ENCODE measurements around the gene SLC25A42.

The SLC25A42 gene

DNA sequence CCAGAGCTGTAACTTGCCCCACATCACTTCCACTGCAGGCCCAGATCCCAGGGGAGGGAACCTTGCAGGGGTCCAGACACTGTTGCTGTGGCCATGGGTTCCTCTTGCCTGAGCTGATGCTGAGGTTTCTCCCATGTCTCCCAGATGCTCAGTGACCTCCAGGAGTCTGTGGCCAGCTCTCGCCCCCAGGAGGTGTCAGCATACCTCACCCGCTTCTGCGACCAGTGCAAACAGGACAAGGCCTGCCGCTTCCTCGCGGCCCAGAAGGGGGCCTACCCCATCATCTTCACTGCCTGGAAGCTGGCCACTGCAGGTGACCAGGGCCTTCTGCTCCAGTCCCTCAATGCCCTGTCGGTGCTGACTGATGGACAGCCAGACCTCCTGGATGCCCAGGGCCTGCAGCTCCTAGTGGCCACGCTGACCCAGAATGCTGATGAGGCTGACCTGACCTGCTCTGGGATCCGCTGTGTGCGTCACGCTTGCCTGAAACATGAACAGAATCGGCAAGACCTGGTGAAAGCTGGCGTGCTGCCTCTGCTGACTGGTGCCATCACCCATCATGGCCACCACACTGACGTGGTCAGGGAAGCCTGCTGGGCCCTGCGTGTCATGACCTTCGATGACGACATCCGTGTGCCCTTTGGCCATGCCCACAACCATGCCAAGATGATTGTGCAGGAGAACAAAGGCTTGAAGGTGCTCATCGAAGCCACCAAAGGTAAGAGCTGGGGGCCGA is 12.1 kb upstream of the SLC25A42 start:
- no peak for DNase-seq

DNA sequence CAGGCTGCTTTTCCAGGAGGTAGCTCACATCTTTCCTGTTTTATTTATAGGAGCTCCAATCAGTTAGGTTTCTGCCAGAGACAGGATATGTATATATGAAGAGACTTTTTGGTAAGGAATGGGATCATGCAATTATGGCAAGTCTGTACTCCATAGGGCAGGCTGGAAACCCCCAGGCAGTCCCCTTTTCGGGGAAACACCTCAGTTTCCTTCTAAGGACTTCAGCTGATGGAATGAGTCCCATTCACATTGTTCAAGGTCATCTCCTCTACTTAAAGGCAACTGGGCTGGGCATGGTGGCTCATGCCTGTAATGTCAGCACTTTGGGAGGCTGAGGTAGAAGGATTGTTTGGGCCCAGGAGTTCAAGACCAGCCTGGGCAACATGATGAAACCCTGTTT is 10.9 kb upstream of the SLC25A42 start:
- DNase-seq = no peak

DNA sequence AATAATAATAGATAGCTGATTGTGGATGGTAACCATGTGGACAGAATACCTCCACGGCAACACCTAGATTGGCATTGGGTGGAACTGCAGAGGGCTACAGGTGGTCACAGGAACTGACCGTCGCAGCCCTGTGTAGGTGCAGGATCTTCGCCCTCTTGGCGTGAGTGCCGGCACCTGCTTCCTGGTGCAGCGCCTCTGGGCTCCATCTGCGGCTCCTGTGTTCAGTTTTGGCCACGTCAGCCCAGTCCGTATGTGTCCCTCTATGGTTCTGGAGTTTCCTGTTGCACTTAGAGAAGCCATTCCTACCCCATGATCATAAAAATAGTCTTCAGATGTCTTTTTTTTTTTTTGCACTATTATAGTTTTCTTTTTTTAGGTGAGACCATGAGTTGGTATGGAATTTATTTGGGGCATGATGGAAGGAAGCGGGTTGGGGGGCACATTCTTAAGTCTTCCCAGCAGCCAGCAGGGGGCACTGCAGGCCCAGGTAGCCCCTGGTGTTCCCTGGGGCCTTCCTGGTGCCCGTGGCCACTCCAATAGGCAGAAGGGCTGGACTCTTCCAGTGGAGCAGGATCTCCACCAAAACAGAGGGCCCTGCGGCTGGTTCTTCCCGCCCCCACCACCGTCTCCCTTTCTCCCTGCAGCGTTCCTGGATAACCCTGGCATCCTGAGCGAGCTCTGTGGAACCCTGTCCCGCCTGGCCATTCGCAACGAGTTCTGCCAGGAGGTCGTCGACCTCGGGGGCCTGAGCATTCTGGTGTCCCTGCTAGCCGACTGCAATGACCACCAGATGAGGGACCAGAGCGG is 10.1 kb upstream of the SLC25A42 start:
- DNase-seq = no peak

DNA sequence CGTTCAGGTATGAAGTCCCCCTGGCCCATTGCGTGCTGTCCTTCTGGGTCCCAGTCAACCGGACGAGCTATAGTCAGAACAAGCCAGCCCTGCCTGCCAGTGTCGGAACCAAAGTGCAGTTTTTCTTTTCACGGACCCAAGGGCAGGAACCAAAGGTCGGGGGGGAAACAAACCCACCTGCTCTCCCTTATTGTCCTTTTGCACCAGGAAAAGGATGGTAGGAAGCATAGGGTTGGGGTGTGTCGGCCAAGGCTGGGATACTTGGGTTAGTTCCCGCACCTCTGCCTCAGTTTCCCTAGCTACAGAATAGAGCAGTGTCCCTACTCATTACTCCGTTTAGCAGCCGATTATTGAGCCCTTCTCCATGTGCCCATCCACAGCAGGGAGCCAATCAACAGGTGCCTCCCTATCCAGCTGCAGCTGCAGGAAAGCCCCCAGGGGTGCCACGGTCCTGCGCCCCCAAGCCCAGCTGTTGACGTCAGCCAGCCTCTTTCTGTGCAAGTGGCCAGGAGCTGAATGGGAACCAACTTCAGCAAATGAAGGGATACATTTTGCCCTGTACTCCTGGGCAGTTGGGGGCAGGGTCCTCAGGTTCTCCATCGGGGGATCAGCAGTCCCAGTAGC is 9.4 kb upstream of the SLC25A42 start:
- no peak for DNase-seq

DNA sequence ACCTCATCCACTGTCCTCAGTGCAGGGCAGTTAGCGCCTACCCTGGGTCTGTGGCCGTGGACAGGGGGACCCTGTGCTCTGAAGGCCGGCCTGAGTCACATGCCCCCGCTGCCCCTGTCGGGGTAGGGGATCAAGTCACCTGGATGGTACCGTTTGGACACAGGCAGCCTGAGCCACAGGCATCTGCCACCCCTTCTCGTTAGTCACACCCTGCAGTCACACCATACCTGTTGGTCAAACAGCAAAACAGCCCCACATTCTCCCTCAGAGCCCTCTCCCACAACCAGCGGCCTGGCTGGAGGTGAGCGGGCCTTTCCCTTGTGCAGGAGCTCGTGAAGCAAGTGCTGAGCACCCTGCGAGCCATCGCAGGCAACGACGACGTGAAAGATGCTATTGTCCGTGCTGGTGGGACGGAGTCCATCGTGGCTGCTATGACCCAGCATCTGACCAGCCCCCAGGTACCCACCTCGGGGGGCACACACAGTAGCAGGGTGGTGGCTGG is 8.8 kb upstream of the SLC25A42 start:
- DNase-seq = no peak

DNA sequence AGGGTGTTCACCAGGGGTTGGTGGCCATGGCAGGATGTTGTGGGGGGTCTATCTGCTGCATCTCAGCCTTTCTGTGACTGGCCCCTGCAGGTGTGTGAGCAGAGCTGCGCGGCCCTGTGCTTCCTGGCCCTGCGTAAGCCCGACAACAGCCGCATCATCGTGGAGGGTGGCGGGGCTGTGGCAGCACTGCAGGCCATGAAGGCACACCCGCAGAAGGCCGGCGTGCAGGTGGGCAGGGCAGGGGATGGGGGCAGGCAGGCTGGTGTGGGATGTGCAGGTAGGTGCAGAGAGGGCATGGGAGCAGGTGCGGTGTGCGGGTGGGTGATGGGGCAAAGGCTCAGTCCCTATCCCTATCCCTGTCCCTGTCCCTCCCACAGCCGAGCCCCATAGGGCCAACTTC is 8.1 kb upstream of the SLC25A42 start:
- DNase-seq = no peak

DNA sequence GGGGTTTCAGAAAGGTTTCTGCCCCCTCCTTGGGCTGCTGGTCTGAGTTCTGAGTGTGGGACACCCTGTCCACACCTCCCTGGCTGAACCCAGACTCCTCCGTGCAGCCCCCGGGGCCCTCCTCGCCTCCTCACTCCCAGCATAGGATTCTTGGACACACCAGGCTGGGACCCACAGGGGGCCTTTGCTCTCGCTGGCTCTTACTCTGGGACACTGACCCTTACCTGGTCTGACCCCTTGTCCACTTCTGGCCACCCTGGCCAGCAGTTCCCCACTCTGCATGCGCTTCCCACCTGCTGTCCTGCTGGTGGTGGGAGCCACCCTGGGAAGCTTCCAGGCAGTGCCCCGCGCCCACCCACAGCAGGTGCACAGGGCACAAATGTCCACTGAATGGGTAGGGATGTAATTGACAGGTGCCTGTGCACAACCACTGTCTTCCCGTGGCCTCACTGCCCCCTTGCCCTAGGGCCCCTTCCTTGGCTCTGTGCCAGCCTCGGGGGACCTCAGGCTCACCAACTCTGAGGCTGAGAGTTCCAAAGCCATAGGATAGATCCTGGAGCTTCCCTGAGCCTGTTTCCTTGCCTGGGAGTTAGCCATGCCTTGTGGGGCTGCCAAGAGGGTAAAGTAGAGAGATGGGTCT is 7.0 kb upstream of the SLC25A42 start:
- no peak for DNase-seq

DNA sequence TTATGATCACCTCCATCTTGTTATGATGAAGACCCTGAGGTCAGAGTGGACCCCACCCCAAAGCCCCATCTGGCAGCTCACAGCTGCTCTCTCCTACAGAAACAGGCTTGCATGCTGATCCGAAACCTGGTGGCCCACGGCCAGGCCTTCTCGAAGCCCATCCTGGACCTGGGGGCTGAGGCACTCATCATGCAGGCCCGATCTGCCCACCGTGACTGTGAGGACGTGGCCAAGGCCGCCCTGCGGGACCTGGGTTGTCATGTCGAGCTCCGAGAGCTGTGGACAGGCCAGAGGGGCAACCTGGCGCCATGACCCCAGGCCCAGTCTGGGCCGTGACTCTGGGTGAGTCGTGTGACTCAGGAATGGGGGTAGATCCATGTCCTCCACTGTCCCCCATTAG is 6.5 kb upstream of the SLC25A42 start:
- no peak for DNase-seq

DNA sequence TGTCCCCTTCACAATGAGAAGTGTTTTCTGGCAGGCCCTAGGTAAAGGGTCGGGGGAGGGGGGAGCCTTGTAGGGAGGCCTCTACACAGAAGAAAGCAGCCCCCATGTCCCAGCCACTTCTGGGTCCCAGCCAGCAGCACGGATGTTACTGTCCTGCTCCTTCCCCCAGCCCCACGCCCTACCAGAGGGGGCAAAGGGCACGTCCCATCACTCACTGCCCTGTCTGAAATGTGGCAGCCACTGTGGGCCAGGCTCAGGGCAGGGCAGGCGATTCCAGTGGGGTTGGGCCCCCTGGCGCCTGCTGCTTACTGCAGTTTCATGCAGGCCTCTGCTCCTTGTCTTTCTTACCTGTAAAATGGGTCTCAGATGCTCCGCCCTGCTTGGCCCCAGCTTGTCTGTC is 6.1 kb upstream of the SLC25A42 start:
- no peak for DNase-seq

DNA sequence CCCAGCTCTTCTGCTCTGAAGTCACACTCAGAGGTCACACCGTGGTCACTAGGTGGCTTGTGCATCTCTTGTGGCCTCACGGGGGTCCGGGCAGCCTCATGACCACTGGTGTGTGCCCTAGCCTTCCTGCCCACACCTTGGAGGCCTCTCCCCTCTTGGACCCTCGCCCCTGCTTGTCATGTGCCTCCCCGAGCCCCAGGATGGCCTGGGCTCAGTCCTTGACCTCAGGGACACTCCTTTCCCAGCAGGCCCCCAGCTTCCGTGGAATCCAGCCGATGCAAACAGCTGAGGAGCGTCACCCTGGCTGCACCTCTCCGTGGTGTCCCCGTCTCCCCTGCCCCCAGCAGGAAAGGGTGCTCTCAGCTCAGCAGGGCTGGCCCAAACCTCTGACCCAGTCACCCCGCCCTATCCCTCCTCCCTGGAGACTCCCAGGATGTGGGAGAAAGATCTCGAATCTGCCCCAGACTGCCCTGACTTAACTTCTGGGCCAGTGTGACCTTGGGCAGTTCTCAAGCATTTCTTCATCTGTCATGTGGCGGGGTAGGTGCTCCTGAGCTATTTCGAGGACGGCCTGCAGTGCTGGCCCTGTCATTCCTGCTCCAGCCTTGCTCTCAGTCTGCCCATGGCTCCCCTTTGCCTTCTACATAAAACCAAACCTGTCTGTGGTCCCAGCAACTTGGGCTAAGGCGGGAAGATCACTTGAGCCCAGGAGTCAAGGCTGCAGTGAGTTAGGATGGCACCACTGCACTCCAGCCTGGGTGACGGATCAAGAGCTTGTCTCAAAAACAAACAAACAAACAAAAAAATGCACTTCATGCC is 4.6 kb upstream of the SLC25A42 start:
- no peak for DNase-seq

DNA sequence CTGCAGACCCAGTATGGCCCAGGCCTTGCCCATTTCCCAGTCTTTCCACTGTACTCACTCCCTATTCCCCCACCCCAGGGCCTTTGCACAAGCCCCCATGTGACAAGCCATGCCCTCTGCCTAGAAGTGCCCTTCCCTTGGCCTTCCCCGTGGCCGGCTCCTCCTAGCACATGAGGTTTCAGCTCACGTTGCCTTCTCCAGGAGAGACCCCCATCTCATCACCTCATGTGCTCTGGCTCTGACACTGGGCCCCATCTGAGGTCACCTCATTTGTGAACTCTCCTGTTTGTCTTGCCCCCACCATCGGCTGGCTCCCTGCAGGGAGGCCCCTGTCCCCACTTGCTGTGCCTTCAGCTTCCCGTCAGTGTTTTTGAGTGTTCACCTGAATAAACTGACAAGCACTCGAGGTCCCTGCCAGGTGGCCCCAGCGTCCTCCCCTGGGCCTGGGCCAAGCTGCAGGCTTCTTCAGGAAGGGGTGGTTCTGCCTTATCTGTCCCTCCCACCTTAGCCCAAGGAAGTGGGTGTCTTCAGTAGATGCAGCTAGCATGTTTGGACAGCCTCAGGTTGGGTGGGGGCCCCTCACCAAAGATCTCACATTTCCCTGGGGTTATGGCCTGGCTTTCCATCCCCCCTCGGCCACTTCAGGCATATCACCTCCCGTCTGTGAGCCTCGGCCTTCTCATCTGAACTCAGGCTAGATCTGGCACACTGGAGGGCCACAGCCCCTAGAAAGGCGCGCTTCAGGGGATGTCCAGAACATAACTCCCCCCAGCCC is 3.8 kb upstream of the SLC25A42 start:
- no peak for DNase-seq

DNA sequence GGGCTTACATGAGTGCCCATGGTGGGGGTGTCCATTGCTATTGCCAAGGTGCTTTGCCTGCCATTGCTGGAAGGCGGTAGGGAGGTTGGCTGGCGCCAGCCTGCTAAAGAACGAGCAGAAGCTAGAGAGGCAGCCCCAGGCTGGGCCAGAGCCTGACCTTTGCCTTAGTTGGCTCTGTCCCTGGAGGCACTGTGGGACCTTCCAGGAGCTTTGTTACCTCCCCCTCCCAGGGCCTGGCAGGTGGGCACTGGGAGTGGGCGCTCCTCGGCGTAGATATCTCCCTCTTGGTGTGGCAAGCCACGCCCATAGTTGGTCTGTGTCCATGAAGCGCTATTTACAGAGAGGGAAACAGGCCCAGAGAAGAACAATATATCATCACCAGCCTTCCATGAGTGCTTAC is 2.3 kb upstream of the SLC25A42 start:
- DNase-seq = no peak

DNA sequence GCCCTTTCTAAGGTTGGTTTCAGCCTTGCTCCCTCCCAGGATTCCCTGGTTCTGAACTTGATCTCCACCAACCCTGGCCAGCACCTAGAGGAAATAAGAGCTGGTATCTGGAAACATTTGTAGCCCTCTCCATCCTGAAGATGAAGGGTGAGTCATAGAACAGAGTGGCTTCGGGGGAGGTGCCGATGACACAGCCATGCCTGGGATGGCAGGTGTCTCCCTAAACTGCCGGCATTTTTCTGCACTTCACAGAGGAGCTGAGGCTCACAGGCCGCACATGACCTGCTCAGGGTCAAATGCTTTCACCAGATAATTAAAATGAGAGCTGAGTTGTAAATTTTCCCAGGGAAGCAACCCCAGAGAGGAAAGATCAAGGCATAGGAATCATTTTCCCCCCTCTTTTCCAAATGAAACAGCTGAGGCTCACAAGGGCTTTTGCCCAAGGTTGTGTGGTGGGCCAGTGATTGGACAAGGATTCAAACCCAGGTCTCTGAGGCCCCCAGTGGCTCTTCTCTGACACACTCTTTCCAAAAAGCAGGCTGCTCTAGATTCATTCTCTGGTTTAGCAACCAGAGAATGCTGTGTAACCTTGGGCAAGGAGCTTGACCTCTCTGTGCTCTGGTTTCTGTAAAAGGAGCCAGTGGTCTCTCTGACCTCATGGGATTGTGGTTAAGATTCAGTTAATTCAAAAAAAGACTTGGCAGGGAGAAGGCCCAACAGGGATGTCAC is 1.2 kb upstream of the SLC25A42 start:
- DNase-seq = no peak

DNA sequence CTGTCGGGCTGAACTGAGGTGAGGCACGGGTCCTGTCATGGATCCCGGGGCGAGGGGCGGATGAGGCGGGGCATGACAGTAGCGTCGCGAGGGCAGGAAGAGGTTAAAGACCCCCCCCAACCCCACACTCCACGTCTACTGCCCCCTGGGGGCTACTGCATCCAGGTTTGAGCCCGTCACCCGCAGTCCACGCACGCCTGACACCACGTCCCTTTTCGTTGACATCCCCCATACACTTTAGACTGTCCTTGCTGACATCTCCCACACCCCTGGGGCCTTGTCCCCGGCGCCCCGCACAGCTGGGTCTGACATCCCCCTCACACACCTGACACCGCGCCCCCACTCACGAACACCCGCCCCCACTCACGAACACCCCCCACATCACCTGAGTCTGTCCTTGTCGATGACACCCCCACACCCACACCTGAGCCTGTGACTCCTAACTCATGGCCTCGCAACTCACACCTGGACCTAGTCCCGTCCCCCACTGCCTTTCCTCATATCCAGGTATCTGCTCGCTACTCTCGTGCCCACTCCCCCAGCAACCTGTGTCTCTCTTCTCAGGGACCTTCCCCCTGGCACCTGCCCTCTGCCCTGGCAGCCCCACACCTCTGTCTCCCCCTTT is 416 bp downstream of the SLC25A42 start:
- no peak for DNase-seq

DNA sequence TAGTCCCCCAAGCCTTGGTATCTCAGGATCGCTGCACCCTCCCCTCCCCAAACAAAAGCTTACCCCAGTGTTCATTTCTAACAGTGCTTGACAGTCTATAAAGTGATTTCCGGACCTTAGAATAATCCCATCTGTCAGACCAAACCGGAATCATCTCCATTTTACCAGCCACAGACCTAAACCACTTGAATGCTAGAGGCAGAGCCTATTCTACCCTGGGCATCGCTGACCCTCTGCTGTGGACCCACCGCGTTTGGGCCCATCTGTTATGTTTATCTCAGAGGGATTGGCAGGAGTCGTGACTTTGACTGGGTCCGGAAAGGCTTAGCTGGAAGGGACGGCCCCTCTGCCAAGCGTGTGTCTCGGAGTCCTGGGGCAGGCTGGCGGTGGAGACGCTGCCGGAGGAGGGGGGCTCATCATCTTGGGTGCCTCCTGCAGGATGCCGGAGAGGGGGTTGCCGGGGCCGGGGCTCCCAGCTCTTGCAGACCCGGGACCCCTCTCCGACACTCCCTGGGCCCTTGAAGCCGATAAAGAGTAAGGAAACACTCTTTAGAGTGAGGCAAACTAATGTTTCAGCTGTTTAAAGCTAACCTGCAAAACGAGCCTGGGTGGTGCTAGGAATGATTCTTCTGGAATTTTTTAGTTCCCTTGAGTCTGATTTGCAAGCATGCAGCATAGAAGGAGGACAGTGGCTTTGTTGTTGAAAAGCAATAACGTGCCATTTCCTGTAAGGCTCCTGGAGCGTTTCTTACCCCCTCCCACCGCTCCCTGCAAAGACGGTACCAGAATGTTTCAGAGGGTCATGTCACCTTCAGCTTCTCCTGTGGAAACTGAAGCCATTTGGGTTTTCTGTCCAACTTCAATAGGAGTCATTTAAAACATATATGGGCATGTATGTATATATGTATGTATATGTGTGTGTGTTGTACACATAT is 1.3 kb downstream of the SLC25A42 start:
- DNase-seq = no peak

DNA sequence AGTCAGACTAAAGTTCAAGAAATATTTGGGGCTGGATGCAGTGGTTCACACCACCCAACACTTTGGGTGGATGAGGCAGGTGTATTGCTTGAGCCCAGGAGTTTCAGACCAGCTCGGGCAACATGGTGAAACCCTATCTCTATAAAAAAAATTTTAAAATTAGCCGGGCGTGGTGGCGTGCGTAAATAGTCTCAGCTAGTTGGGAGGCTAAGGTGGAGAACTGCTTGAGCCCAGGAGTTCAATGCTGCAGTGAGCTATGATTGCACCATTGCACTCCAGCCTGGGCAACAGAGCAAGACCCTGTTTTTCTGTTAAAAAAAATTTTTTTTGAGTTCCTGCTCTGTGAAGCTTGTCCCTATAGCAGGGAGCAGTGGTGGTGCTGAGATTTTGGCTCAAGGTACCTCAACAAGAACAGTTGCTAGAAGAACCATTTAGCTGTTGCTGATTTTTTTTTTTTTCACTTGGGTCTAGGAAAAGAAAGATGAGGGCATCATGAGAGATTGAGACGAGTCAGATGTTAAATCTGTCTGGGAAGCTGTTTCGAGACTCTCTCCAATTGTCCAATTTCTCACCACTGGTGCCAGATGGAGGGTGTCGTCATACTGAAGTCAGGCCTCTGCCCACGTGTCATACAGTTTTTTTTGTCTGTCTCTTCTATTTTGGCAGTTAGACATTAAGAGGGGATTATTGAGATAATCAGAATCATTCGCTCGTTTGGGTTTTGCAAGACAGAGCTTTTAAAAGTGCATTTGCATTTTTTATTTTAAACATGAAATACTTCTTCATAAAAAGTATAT is 3.7 kb downstream of the SLC25A42 start:
- DNase-seq = no peak

DNA sequence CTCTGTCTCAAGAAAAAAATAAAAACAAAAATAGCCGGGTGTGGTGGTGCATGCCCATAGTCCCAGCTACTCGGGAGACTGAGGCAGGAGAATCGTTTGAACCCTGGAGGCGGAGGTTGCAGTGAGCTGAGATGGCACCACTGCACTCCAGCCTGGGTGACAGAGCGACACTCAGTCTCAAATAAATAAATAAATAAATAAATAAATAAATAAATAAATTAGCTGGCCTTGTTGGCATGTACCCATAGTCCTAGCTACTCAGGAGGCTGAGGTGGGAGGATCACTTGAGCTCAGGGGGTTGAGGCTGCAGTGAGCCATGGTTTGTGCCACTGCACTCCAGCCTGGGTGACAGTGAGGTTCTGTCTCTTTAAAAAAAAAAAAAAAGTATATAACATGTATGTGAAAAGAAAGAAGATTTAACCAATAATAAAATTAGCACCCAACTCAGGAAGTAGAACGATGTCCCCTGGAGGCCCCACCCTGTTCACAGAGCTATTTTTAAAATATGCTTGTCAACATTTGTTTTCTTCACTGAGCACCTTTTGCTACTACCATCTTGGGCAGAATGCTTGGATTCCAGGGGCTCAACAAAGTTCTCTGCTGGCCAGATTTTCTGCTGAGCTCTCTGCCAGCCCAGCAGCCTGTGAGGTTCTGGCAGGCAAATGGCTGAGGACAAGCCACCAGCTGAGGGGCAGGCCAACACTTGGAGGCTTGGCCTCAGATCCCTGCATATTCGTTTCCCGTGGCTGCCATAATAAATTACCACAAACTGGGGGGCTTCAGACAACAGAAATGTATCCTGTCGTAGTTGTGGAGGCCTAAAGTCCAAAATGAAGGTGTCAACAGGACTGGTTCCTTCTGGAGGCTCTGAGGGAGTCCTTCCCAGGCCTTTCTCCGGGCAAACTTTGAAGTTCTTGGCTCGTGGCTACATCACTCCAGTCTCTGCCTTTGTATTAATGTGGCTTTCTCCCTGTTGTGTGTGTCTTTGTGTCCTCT is 5.2 kb downstream of the SLC25A42 start:
- no peak for DNase-seq

All from NCI-H1417 treated with DMSO at 0.1 percent for 48 hours (cell line).